ENCODE data around the gene ATP4A.
"Not testable (repeated sequence)": the region's sequence is repeated elsewhere in the genome, so short reads cannot be mapped to it uniquely, and the experiment has no call there.

The ATP4A gene

GRCh38 chr19:35563207-35563829, at the start of gene ATP4A:
Gene ATP4A (minus strand): TSS chr19:35563658. CDS start chr19:35563629, 29 bp downstream.
- TF ChIP-seq, protein P1, sequence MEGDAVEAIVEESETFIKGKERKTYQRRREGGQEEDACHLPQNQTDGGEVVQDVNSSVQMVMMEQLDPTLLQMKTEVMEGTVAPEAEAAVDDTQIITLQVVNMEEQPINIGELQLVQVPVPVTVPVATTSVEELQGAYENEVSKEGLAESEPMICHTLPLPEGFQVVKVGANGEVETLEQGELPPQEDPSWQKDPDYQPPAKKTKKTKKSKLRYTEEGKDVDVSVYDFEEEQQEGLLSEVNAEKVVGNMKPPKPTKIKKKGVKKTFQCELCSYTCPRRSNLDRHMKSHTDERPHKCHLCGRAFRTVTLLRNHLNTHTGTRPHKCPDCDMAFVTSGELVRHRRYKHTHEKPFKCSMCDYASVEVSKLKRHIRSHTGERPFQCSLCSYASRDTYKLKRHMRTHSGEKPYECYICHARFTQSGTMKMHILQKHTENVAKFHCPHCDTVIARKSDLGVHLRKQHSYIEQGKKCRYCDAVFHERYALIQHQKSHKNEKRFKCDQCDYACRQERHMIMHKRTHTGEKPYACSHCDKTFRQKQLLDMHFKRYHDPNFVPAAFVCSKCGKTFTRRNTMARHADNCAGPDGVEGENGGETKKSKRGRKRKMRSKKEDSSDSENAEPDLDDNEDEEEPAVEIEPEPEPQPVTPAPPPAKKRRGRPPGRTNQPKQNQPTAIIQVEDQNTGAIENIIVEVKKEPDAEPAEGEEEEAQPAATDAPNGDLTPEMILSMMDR (conservative IDR thresholded peaks at IDR 0.05), result no peak
- TF ChIP-seq ZFX (IDR thresholded peaks at IDR 0.05), result no peak
- H3K27ac ChIP-seq, result no peak within 1 kb of the TSS

DNA sequence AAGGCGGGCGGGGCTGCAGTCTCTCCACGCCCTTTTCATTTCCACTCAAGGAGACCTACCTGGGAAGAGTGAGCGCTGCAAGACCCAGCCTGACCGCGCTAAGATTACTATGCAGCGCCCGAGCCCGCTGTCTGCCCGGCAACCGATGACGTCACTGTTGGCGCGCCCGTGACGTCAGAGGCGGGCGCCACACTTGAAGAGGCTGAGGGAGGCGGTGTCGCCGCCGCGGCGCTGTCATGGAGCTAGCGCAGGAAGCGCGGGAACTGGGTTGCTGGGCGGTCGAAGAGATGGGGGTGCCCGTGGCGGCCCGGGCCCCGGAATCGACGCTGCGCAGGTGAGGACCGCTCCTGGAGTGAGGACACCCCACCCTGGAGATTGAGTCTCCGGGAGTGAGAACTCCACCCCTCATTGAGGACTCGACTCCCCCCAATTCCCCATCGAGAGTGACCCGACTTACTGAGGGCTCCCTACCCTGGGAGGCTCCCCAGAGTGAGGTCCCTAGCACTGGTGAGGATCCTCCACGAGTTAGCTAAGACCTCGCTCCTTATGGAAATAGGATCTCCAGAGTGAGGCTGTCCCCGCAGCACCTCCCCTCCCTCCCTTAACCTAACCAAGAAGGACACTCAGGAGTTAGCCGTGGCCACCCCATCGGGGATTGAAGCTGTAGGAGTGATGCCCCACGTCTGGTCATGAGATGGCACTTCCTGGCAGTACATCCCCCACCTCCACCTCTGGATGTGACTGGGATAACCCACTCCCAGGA, 49.3 kb upstream of the ATP4A start, which contains the start of gene HAUS5:
HAUS5 (plus strand) TSS at position 177 of the 763 bp plus-strand sequence; CDS start at position 237, 60 bp downstream.
- TF ChIP-seq ZFX (IDR thresholded peaks at IDR 0.05), result no peak
- TF ChIP-seq, protein P1 (conservative IDR thresholded peaks at IDR 0.05), result no peak
- peak within 1 kb of the TSS; percentile 76 for H3K27ac ChIP-seq

- TF ChIP-seq, protein P1 (conservative IDR thresholded peaks at IDR 0.05), result no peak
- no peak for TF ChIP-seq ZFX (IDR thresholded peaks at IDR 0.05)
- peak overlapping the region; percentile 76; the same call in 1 of the 2 replicates for H3K27ac ChIP-seq
These were observed 48.7 kb upstream of the ATP4A start for GRCh38 chr19:35612224-35612558.

GRCh38 chr19:35609851-35610353, 46.4 kb upstream of the ATP4A start:
- TF ChIP-seq, protein P1 (conservative IDR thresholded peaks at IDR 0.05), result no peak
- TF ChIP-seq ZFX (IDR thresholded peaks at IDR 0.05), result no peak
- H3K27ac ChIP-seq, result no peak overlapping the region

DNA sequence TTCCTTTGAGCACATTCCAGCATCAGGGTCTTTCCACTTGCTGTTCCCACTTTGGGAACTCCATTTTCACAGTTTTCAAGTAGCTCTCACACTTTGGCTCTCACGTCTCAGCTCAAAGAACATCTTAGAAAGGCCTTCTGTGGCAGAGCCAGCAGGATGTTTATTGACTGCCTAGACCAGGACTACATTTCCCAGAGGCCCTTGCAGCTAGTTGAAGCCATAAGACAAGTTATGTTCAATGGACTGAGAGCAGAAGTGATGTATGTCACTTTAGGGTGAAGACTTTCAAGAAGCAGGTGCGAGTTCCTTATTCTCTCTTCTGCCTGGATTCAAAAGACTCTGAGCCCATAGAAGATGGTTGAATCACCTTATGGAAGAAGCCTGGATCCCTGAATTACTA, 44.8 kb upstream of the ATP4A start:
- H3K27ac ChIP-seq, result no peak overlapping the region
- TF ChIP-seq, protein P1 (conservative IDR thresholded peaks at IDR 0.05), result no peak
- no peak for TF ChIP-seq ZFX (IDR thresholded peaks at IDR 0.05)

- TF ChIP-seq, protein P1 (conservative IDR thresholded peaks at IDR 0.05), result no peak
- TF ChIP-seq ZFX (IDR thresholded peaks at IDR 0.05), result no peak
- no peak overlapping the region for H3K27ac ChIP-seq
These were observed 44.2 kb upstream of the ATP4A start for GRCh38 chr19:35607661-35608060.

- not testable (repeated sequence) for H3K27ac ChIP-seq
These were observed 43.7 kb upstream of the ATP4A start for GRCh38 chr19:35607170-35607569.

DNA sequence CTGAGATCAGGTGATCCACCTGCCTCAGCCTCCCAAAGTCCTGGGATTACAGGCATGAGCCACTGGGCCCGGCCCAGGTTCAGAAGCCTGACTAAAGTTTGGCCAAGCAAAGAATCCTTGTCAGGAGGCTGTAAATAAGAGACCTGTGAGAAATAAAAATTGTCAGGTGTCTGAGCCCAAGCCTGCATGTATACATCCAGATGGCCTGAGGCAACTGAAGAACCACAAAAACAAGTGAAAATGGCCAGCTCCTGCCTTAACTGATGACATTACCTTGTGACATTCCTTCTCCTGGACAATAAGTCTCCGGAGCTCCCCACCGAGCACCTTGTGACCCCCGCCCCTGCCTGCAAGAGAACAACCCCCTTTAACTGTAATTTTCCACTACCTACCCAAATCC, 41.0 kb upstream of the ATP4A start:
- H3K27ac ChIP-seq, result not testable (repeated sequence)

All from C4-2B (cell line).